Panc1 (cell line): ENCODE results near the gene XYLT1. TPM values are rescaled to one million over a fixed set of nuclear protein-coding genes. Genes with fewer than 3 reads are reported as not detected.

Source experiments
- ATAC-seq: fragments of 200-7000 bp; cut with Tn5 transposase; 2 replicates; pipeline ENCODE4 v1.9.1; 2020; ENCODE audit warnings: mild to moderate bottlenecking, moderate library complexity
- BruUV-seq: library from RNA; stranded (reverse); fragments of 400-500 nt; replicated peaks from 2 replicates; lab custom pipeline; 2021; lab: Mats Ljungman, UMichigan
- CTCF ChIA-PET: fragments of 300-600 bp; sonication (Branson Sonifier 250); formaldehyde crosslinking; loops from one replicate; lab custom pipeline; 2022; ENCODE audit warnings: antibody characterized with exemption; lab: Charles Lee
- POLR2A ChIA-PET: fragments of 300-600 bp; sonication (Branson Sonifier 250); formaldehyde crosslinking; loops from one replicate; lab custom pipeline; 2022; ENCODE audit warnings: antibody characterized with exemption; lab: Charles Lee
- DNase-seq: peaks from one replicate; pipeline ENCODE4 v3.0.0-alpha.2; 2010; ENCODE audit warnings: low read depth, low spot score
- H3K27ac ChIP-seq: 2 replicates; pipeline ENCODE4 v1.5.1; 2011; ENCODE audit warnings: mild to moderate bottlenecking, low read length, inconsistent platforms
- H3K27me3 ChIP-seq: fragments of 200-500 bp; sonication (Bioruptor generic); 2 replicates; pipeline ENCODE4 v1.6.0; 2014; ENCODE audit warnings: low read length, inconsistent platforms; ENCODE audit not compliant: control insufficient read depth, insufficient read depth
- H3K36me3 ChIP-seq: fragments of 200-500 bp; sonication (Bioruptor generic); 2 replicates; pipeline ENCODE4 v1.5.1; 2014; ENCODE audit warnings: inconsistent platforms, mild to moderate bottlenecking, low read length, moderate library complexity; ENCODE audit not compliant: control insufficient read depth, insufficient read depth
- H3K4me1 ChIP-seq: 2 replicates; pipeline ENCODE4 v1.5.1; 2011; ENCODE audit warnings: inconsistent platforms, mild to moderate bottlenecking, low read length, moderate library complexity; ENCODE audit not compliant: control insufficient read depth, insufficient read depth
- H3K4me3 ChIP-seq, 2 experiments: 2 replicates each; pipeline ENCODE4 v1.5.1; 2011 to 2012; ENCODE audit warnings: low read depth in 2 of 2, low read length in 2 of 2, mild to moderate bottlenecking in 2 of 2, inconsistent platforms in 1 of 2, moderate library complexity in 1 of 2
- H3K9me3 ChIP-seq: fragments of 200-500 bp; sonication (Bioruptor generic); 2 replicates; pipeline ENCODE4 v1.5.1; 2014; ENCODE audit warnings: low read depth, mild to moderate bottlenecking, inconsistent platforms, low read length, moderate library complexity; ENCODE audit not compliant: control insufficient read depth, insufficient read depth
- CTCF ChIP-seq: fragments of 450-650 bp; IDR thresholded peaks from 2 replicates; pipeline ENCODE4 v1.5.1; 2017; ENCODE audit warnings: mild to moderate bottlenecking
- POLR2AphosphoS5 ChIP-seq: IDR thresholded peaks from 2 replicates; pipeline ENCODE4 v1.6.1; 2012; ENCODE audit warnings: mild to moderate bottlenecking, low read depth, low read length, moderate library complexity
- REST ChIP-seq, 2 experiments: IDR thresholded peaks; 2 replicates each; pipeline ENCODE4 v1.6.1; 2011 to 2012; ENCODE audit warnings: low read depth in 2 of 2, control low read depth in 1 of 2, low read length in 1 of 2, mild to moderate bottlenecking in 1 of 2, moderate library complexity in 1 of 2; ENCODE audit not compliant: insufficient read depth in 1 of 2
- SIN3A ChIP-seq: IDR thresholded peaks from 2 replicates; pipeline ENCODE4 v1.6.1; 2012; ENCODE audit warnings: low read depth, mild to moderate bottlenecking, low read length, moderate library complexity, borderline replicate concordance; ENCODE audit not compliant: insufficient read depth
- TCF7L2 ChIP-seq: IDR thresholded peaks from 2 replicates; pipeline ENCODE4 v1.6.1; 2011; ENCODE audit warnings: mild to moderate bottlenecking, low read depth, low read length, inconsistent platforms
- in situ Hi-C: cut with HindIII; loops from 2 replicates; pipeline ENCODE4 v1.10.0; 2016; ENCODE audit warnings: low sequenced_read_pairs, low pct_unique_long_range_greater_than_20kb
- intact Hi-C: fragments of 100-400 bp; cut with micrococcal nuclease; formaldehyde crosslinking; loops from one replicate; pipeline ENCODE4 v1.10.0; 2022; ENCODE audit not compliant: unreplicated experiment
- total RNA-seq: library from RNA; stranded (reverse); gene quantifications from one replicate; pipeline ENCODE4 v1.2.1, GENCODE V29; 2021; ENCODE audit not compliant: unreplicated experiment

Gene XYLT1
- total RNA-seq, 1 experiment from 2014 or later = 0.62 TPM

GRCh38 chr16:17199135-17199534 is 271.6 kb downstream of the XYLT1 start:
- Histone ChIP-seq H3K9me3 (no peaks in the 10 kb centered on the region), H3K4me1 (no peaks in the 10 kb centered on the region), H3K27ac (no peak overlapping the region), H3K4me3 (no peak overlapping the region), H3K36me3 (no peaks in the 10 kb centered on the region), H3K27me3 (peaks cover 3% of the 10 kb centered on the region; the same call in 1 of the 2 replicates)
- ATAC-seq (no peak), DNase-seq (no peak)
- TF ChIP-seq TCF7L2 = no peak
- no peak for TF ChIP-seq CTCF
- no peak for TF ChIP-seq SIN3A
- TF ChIP-seq POLR2AphosphoS5 = no peak
- TF ChIP-seq REST (IDR thresholded peaks at IDR 0.05; ENCODE audit: insufficient read depth in 1 of 2, low read depth in 2 of 2, low read length in 1 of 2) = no peak
- ChIA-PET CTCF (no interaction called here), POLR2A (no interaction called here)
- BruUV-seq = no TSS peak
- intact Hi-C loops = no loop called here
- in situ Hi-C loops = loop anchor here (25.0 kb wide), 1 partner anchor 137 kb away; no protein-coding TSS in a partner anchor

DNA sequence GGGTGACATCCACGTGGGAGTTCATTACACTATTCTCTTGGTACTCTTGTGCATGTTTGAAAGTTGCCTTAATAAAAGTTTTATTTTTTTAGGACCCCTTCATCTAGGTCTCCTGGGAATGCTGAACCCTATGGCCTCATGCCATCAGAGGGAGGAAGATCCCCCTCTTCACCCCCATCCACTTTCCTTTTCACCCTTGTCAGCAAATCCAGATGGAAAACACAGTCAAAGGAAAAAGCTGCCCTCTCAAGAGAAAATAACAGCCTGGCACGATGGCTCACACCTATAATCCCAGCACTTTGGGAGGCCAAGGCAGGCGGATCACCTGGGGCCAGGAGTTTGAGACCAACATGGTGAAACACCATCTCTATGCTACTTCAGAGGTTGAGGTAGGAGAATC is 274.2 kb downstream of the XYLT1 start:
- intact Hi-C loops = no loop called here
- BruUV-seq = no TSS peak
- H3K27ac ChIP-seq = no peak overlapping the region
- no peaks in the 10 kb centered on the region for H3K36me3 ChIP-seq
- in situ Hi-C loops = loop anchor here (25.0 kb wide), 1 partner anchor 134 kb away; no protein-coding TSS in a partner anchor
- H3K9me3 ChIP-seq = no peaks in the 10 kb centered on the region
- H3K4me1 ChIP-seq = no peaks in the 10 kb centered on the region
- peaks cover 3% of the 10 kb centered on the region; the same call in 1 of the 2 replicates for H3K27me3 ChIP-seq
- TF ChIP-seq CTCF = no peak
- no peak for TF ChIP-seq SIN3A
- no peak for TF ChIP-seq REST (IDR thresholded peaks at IDR 0.05; ENCODE audit: insufficient read depth in 1 of 2, low read depth in 2 of 2, low read length in 1 of 2)
- no peak for TF ChIP-seq POLR2AphosphoS5
- TF ChIP-seq TCF7L2 = no peak
- ATAC-seq (no peak), DNase-seq (no peak)
- H3K4me3 ChIP-seq = no peak overlapping the region
- ChIA-PET CTCF (no interaction called here), POLR2A (no interaction called here)
